IPS DF 4.7 (cell line): ENCODE measurements around the gene SYT1.
"Not testable (repeated sequence)": the region's sequence is repeated elsewhere in the genome, so short reads cannot be mapped to it uniquely, and the experiment has no call there.

ENCODE experiments used
- DNase-seq: peaks from one replicate; pipeline ENCODE4 v3.0.0-alpha.2; 2013; ENCODE audit warnings: low spot score; ENCODE audit errors: extremely low read depth

SYT1 gene

DNA sequence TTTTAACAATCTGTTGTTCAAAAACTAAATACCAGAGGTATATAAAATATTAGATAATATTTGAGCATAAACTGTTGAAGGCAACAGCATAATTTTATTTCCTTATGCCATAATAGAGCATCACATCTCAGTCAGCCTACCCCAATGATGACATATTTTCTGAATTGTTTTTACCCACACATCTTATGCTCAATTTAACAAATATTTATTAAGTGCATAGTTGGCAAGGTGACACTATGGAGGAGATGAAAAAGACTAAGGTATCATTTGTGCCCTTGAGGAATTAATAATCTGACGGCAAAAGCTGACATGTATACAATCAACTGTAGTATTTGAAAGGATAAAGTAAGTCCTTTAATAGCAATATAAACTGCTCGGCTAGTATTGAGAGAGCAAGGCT is 102.4 kb downstream of the SYT1 start:
- DNase-seq, result no peak

DNA sequence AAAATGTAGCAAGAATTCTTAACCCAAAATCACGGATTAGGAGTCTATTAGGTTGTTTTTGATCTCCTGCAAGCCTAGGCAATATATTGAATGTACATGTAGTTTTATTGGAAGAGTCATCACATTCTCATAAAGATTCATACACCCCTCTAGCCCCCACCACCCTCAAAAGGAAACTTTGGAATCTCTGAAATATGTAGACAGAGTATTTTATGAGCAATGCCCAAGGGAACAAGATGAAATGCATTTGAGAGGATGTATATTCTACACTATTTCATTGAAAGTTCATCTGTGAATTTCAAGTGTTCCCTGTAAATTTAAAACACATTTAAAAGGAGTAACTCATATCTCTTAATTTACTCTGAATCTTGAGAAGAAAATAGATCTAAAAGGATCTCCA is 103.7 kb downstream of the SYT1 start:
- DNase-seq, result no peak

GRCh38 chr12:78970041-78970440 is 105.5 kb downstream of the SYT1 start:
- no peak for DNase-seq

- no peak for DNase-seq
These were observed 112.8 kb downstream of the SYT1 start for GRCh38 chr12:78977304-78977867.

DNA sequence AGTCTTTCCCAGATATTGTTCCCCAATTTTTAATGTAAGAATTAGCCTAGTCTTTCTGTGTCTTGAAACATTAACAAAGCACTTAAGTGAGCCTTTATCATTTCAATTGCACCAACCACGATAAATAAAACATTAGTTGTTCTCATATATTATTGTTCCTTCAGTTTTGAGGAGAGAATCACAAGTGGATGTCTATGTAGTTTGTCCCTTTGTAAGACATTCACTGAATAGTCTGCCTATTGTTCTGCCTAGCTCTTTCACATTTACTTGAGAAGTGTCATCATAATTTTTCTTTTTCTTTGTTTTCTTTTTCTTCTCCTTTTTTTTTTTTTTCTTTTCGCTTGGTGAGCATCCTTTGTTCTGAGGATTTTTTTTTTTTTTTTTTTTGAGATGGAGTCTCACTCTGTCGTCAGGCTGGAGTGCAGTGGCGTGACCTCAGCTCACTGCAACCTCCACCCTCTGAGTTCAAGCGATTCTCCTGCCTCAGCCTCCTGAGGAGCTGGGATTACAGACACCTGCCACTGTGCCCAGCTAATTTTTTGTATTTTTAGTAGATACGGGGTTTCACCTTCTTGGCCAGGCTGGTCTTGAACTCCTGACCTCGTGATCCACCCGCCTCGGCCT is 129.7 kb downstream of the SYT1 start:
- no peak for DNase-seq

- DNase-seq, result no peak
These were observed 135.9 kb downstream of the SYT1 start for GRCh38 chr12:79000501-79000900.

GRCh38 chr12:79001404-79001803 is 136.8 kb downstream of the SYT1 start:
- no peak for DNase-seq

DNA sequence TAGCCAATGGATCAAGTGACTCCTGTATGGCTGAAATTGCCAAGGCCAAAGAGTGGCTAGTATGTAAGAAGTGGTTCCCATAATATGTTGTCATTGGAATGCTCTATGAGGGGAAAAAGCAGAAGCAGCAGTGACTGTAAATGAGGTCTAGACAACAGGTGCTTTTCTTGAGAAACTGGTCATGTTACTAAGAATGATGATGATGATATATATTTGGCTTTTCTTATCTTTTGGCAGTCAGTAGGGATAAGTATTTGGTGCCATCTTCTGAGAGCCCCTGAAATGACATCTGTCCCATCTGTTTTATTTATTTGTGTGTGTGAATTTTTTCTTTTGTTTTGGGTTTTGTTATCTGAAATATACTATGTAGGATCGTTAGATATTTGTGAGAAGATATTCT is 141.7 kb downstream of the SYT1 start:
- DNase-seq, result no peak

DNA sequence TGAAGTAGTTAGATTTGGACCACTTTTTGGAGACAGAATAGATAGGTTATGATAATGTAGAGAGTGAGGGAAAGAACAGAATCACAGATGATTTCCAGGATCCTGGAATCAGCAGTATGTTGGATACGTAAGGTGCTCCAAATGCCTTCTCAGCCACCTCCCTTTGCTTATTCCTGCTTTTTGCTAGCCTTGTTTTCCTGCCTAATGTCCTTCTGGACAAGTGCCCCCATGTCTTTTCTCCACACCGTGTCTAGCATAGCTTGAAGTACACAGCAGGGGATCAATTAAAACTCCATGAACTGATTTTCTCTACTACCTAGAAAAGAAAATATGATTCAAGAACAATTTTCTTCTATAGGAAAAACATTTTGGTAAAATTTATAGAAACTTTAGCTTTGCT is 144.0 kb downstream of the SYT1 start:
- DNase-seq, result no peak

- DNase-seq, result no peak
These were observed 148.1 kb downstream of the SYT1 start for GRCh38 chr12:79012636-79013035.

- DNase-seq, result no peak
These were observed 151.6 kb downstream of the SYT1 start for GRCh38 chr12:79016181-79016580.

GRCh38 chr12:79019672-79020071 is 155.1 kb downstream of the SYT1 start:
- no peak for DNase-seq

GRCh38 chr12:79020106-79020505 is 155.5 kb downstream of the SYT1 start:
- DNase-seq, result no peak

DNA sequence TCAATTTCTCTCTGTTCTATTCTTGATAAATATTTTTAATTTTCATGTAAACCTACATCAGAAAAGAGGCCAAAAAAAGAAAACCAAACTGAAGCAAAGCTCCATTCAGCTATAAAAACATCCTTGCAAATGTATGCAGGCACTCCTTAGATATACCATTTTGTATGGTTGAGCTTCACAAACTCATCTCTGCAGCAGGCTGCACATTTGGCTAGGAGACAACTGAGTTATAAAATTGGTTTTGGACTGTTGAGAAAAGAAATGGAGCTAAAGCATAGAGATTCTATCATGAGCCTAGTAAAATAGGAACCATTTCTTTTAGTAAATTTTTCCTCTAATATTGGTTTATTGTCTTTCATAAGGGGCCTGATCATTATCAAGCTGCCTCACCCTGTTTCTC is 156.4 kb downstream of the SYT1 start:
- no peak for DNase-seq

- no peak for DNase-seq
These were observed 158.7 kb downstream of the SYT1 start for GRCh38 chr12:79023261-79023660.

- no peak for DNase-seq
These were observed 159.2 kb downstream of the SYT1 start for GRCh38 chr12:79023784-79024183.

DNA sequence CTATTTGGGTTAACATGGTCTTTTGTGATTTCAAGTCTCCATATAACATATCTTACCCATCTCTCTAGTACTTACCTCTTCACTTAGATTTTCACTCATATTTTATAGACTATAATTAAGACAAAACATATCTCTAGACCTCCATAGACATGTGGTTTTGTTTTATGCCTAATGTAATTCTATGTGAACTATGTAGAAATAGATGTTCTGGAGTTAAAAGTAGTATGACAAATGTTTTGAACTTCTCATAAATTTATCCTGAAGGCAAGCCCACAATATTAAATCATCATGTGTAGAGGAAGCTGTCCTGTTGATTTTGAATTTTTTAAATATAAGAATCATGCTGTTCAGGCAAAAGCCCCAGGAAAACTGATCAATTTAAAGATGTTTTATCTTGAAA is 169.2 kb downstream of the SYT1 start:
- no peak for DNase-seq

DNA sequence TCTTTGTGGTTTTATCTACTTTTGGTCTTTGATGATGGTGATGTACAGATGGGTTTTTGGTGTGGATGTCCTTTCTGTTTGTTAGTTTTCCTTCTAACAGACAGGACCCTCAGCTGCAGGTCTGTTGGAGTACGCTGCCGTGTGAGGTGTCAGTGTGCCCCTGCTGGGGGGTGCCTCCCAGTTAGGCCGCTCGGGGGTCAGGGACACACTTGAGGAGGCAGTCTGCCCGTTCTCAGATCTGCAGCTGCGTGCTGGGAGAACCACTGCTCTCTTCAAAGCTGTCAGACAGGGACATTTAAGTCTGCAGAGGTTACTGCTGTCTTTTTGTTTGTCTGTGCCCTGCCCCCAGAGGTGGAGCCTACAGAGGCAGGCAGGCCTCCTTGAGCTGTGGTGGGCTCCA is 180.2 kb downstream of the SYT1 start:
- not testable (repeated sequence) for DNase-seq

GRCh38 chr12:79045149-79045703 is 180.7 kb downstream of the SYT1 start:
- not testable (repeated sequence) for DNase-seq

GRCh38 chr12:79046021-79046420 is 181.4 kb downstream of the SYT1 start:
- DNase-seq, result no peak

GRCh38 chr12:79048962-79049361 is 184.4 kb downstream of the SYT1 start:
- DNase-seq, result no peak

GRCh38 chr12:79053394-79053793 is 188.8 kb downstream of the SYT1 start:
- DNase-seq, result no peak

- no peak for DNase-seq
These were observed 191.5 kb downstream of the SYT1 start for GRCh38 chr12:79055926-79056674.
